Right lobe of liver (tissue), 6 donors: Measurements from ENCODE around the gene LDLRAD3. TPM values are rescaled to one million over a fixed set of nuclear protein-coding genes. Genes with fewer than 3 reads are reported as not detected.

Source experiments
- ATAC-seq, 4 donors: fragments of 200-7000 bp; cut with Tn5 transposase; one replicate each; pipeline ENCODE4 v1.9.1; 2020; ENCODE audit warnings: mild to moderate bottlenecking in 4 of 4, moderate library complexity in 4 of 4
- DNase-seq, 3 donors: peaks; one replicate each; pipeline ENCODE4 v3.0.0-alpha.2; 2020
- H3K27ac ChIP-seq, 3 donors: fragments of 200-600 bp; one replicate each; pipeline ENCODE4 v1.8.0; 2022
- H3K27me3 ChIP-seq, 2 donors: fragments of 200-600 bp; one replicate each; pipeline ENCODE4 v1.8.0; 2022
- H3K36me3 ChIP-seq, 4 donors: fragments of 200-600 bp; sonication (generic) in 1 of 4; one replicate each; pipeline versions ENCODE4 v1.5.1 to v1.8.0; 2017 to 2022; ENCODE audit warnings: control low read depth in 1 of 4
- H3K4me1 ChIP-seq, 4 donors: fragments of 200-600 bp; sonication (generic) in 1 of 4; one replicate each; pipeline versions ENCODE4 v1.5.1 to v1.8.0; 2017 to 2022; ENCODE audit warnings: control low read depth in 1 of 4
- H3K4me3 ChIP-seq, 3 donors: fragments of 200-600 bp; one replicate each; pipeline ENCODE4 v1.8.0; 2022
- H3K9me3 ChIP-seq, 4 donors: fragments of 200-600 bp; sonication (generic) in 1 of 4; one replicate each; pipeline versions ENCODE4 v1.5.1 to v1.8.0; 2017 to 2022; ENCODE audit warnings: control low read depth in 1 of 4
- CTCF ChIP-seq, 4 donors: fragments of 200-600 bp in 3 of 4; fragments of 450-650 bp in 1 of 4; IDR thresholded peaks; one replicate each; pipeline versions ENCODE4 v1.5.1 to v1.8.0; 2016 to 2022; ENCODE audit warnings: antibody characterized with exemption in 4 of 4, mild to moderate bottlenecking in 2 of 4
- POLR2A ChIP-seq: fragments of 450-650 bp; IDR thresholded peaks from one replicate; pipeline ENCODE4 v1.6.1; 2017; ENCODE audit warnings: antibody characterized with exemption, mild to moderate bottlenecking
- WGBS: methylation state at CpG from one replicate; pipeline ENCODE4 v1.1.6; 2018; ENCODE audit warnings: low coverage, low lambda C conversion rate; ENCODE audit not compliant: insufficient coverage; ENCODE audit errors: missing lambda C conversion rate; 5-methylcytosine and 5-hydroxymethylcytosine counted together
- intact Hi-C, 2 donors: fragments of 100-400 bp; cut with DNase I; formaldehyde crosslinking; loops; one replicate each; pipeline versions ENCODE4 v1.11.2 to v1.14.1; 2022
- total RNA-seq, 6 experiments: library from RNA; depleted of rRNA in 2 of 6; stranded (reverse); fragments of >200 nt in 2 of 6; fragmentation: NEBNext Ultra II Directional in 3 of 6; extraction: Animal tissue kit (Norgen Biotek cat#: 25700) in 3 of 6; gene quantifications; one replicate each; pipeline versions ENCODE4 v1.1.0 to v1.2.4, GENCODE V29; 2016 to 2023
- donor health status: DM: no; HTN: yes; CAD: no.
- donor health status: DM: no; HTN: no; CAD: no.
- donor health status: DM: no; HTN: no; CAD: no.
- donor health status: DM: no; HTN: yes; CAD: no.
- donor health status: DM: no; HTN: yes; CAD: no.

Gene LDLRAD3
- total RNA-seq, 6 experiments from 2014 or later, result 0.62 to 3.3 (median 2.7) TPM

- 38% methylated on average over 1 of the region's 4 CpGs for WGBS
Measured at GRCh38 chr11:36019722-36020121, 75.9 kb downstream of the LDLRAD3 start.

GRCh38 chr11:36022882-36023281 lies 79.0 kb downstream of the LDLRAD3 start:
- WGBS, result 60% methylated on average over 7 of the region's 7 CpGs
- TF ChIP-seq POLR2A (no peak), CTCF (IDR thresholded peaks at IDR 0.05) (no peak)
- DNase-seq (no peak), ATAC-seq (no peak)
- intact Hi-C loops, result no loop called here
- Histone ChIP-seq H3K36me3 (no peaks in the 10 kb centered on the region), H3K4me1 (no peaks in the 10 kb centered on the region), H3K27me3 (no peaks in the 10 kb centered on the region), H3K27ac (no peak overlapping the region), H3K9me3 (no peaks in the 10 kb centered on the region), H3K4me3 (no peak overlapping the region)

More at GRCh38 chr11:36019722-36020121, 75.9 kb downstream of the LDLRAD3 start:
- Histone ChIP-seq H3K27me3 (no peaks in the 10 kb centered on the region), H3K9me3 (no peaks in the 10 kb centered on the region), H3K4me1 (no peaks in the 10 kb centered on the region), H3K4me3 (no peak overlapping the region), H3K36me3 (no peaks in the 10 kb centered on the region), H3K27ac (no peak overlapping the region)
- intact Hi-C loops, result no loop called here
- no peak for TF ChIP-seq CTCF (IDR thresholded peaks at IDR 0.05)
- TF ChIP-seq POLR2A, result no peak
- DNase-seq, result no peak
- no peak for ATAC-seq

GRCh38 chr11:36023922-36024321 lies 80.1 kb downstream of the LDLRAD3 start:
- Histone ChIP-seq H3K4me3 (no peak overlapping the region), H3K9me3 (no peaks in the 10 kb centered on the region), H3K27me3 (no peaks in the 10 kb centered on the region), H3K4me1 (no peaks in the 10 kb centered on the region), H3K36me3 (no peaks in the 10 kb centered on the region), H3K27ac (no peak overlapping the region)
- intact Hi-C loops, result no loop called here
- TF ChIP-seq CTCF (IDR thresholded peaks at IDR 0.05), result no peak
- no peak for TF ChIP-seq POLR2A
- no peak for ATAC-seq
- no peak for DNase-seq
- 30% methylated on average over 2 of the region's 2 CpGs for WGBS

GRCh38 chr11:36024716-36025115 lies 80.9 kb downstream of the LDLRAD3 start:
- H3K27ac ChIP-seq, result no peak overlapping the region
- TF ChIP-seq CTCF (IDR thresholded peaks at IDR 0.05) (no peak), POLR2A (no peak)
- H3K27me3 ChIP-seq, result no peaks in the 10 kb centered on the region
- H3K4me3 ChIP-seq, result no peak overlapping the region
- ATAC-seq, result no peak
- H3K36me3 ChIP-seq, result no peaks in the 10 kb centered on the region
- H3K4me1 ChIP-seq, result no peaks in the 10 kb centered on the region
- H3K9me3 ChIP-seq, result no peaks in the 10 kb centered on the region
- intact Hi-C loops, result no loop called here
- no peak for DNase-seq
- no CpG with 5 or more reads among the region's 1 CpG for WGBS

- no peak for ATAC-seq
- no peak for DNase-seq
- 88% methylated on average over 3 of the region's 6 CpGs for whole genome bisulfite sequencing
- TF ChIP-seq POLR2A (no peak), CTCF (IDR thresholded peaks at IDR 0.05) (no peak)
- Histone ChIP-seq H3K27me3 (no peaks in the 10 kb centered on the region), H3K27ac (no peak overlapping the region), H3K9me3 (no peaks in the 10 kb centered on the region), H3K36me3 (no peaks in the 10 kb centered on the region), H3K4me3 (no peak overlapping the region), H3K4me1 (no peaks in the 10 kb centered on the region)
- intact Hi-C loops, result no loop called here
Measured at GRCh38 chr11:36026315-36026968, 82.6 kb downstream of the LDLRAD3 start.
